NOMO-1 treated with dmso at 0.1 percent for 144 hours (cell line): ENCODE measurements around the gene UBR2.
"Not testable (repeated sequence)": the region's sequence is repeated elsewhere in the genome, so short reads cannot be mapped to it uniquely, and the experiment has no call there.

Experiments
- DNase-seq: peaks from one replicate; lab custom pipeline; 2025; ENCODE audit not compliant: unreplicated experiment; lab: John Stamatoyannopoulos, UW

Gene UBR2

DNA sequence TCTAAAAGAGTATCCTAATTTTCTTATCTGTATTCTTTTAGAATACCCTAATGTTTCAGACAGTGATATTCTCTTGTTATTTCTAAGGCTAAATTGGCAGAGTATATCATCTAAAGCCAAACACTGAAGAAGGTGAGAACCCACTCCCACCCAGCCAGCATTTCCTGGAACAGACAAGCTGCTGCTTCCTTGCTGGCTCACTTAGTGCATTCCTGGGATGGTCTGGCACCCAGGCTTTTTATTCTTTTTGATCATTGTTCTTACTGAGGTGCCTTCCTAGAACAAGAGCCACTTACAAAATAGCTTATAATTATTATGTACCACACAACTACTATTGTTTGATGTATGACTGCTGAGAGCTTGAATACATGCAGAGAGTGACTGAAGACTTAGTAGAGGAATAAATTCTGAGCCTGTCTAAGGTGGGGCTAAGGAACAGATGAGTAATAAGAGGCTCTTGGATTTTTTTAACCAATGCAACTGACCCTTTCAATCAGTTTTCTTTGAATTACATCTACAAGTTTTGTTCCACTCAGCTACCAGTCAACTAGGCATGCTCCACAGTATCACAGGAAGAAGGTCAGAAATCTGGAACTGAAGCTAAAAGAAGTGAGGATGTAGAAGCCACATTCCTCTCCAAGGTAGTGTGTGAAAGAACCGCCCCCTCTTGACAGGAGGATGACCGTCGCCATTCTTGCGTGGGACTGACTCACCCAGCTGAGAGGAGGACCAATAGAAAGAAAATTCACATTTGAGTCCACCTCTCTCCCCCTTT lies 128.5 kb downstream of the UBR2 start:
- DNase-seq: no peak

GRCh38 chr6:42693725-42694323 lies 130.0 kb downstream of the UBR2 start:
- no peak for DNase-seq

- no peak for DNase-seq
These were observed 130.8 kb downstream of the UBR2 start for GRCh38 chr6:42694586-42694985.

DNA sequence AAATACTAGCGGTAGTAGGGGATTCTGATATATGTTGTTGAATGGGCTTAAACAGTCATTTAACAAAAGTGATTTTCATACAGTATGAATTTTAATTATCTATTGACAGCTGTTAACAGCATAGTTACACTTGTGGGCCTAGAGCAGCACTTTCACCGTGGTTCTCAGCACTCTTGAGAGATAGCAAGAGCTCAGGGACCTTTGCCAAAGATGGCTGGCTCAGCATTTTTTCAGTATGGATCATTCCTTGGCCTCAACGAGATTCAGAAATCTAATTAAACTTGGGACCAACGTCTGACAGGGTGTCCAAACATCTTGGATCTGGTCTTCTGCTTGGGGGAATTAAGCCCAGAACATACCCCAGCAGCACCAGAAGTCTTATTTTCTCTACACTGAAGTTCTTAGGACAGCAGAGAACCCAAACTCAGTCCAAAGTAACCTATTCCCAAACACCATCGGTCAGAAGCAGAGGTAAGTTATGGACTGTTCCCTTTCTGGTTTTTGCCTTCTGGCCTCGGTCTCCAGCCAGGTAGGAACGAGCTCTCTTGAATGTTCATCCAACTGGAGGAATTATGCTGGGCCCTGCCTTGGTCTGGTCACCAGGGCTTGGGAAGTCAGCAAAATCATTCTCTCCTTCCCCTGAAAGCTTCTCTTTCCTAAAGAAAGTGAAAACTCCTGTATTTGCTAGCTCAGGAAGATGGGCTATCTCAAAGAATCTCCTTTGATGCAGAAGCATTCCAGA lies 132.9 kb downstream of the UBR2 start:
- DNase-seq: no peak

DNA sequence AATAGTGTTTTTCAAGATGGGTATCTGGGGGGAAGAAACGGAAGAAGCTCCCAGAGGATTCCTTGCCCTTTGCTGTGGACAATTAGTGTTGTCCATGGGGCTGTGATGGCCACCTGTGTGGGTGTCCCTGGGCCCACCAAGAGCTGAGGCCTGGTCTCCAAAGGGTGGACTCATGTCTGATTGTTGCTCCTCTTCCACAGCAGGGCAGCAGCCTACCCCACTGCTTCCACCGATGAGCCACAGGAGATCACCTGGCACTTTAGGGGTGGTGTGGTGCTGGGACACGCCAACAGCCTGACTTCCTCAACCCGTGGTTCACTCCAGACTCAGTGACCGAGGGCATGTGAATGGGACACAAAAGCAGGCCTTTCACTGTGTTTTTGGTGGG lies 133.4 kb downstream of the UBR2 start:
- no peak for DNase-seq

- DNase-seq: no peak
These were observed 134.4 kb downstream of the UBR2 start for GRCh38 chr6:42698217-42698616.

GRCh38 chr6:42702200-42702599 lies 138.4 kb downstream of the UBR2 start:
- no peak for DNase-seq

DNA sequence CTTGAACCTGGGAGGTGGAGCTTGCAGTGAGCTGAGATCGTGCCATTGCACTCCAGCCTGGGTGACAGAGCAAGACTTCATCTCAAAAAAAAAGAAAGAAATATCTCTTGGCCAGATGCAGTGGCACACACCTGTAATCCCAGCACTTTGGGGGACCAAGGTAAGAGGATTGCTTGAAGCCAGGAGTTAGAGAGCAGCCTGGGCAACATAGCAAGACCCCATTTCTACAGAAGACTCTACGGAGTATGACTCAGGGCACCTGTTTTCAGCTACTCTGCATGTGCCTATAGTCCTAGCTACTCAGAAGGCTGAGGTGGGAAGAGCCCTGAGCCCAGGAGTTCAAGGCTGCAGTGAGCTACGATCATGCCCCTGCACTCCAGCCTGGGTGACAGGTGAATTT lies 139.0 kb downstream of the UBR2 start:
- DNase-seq: not testable (repeated sequence)

DNA sequence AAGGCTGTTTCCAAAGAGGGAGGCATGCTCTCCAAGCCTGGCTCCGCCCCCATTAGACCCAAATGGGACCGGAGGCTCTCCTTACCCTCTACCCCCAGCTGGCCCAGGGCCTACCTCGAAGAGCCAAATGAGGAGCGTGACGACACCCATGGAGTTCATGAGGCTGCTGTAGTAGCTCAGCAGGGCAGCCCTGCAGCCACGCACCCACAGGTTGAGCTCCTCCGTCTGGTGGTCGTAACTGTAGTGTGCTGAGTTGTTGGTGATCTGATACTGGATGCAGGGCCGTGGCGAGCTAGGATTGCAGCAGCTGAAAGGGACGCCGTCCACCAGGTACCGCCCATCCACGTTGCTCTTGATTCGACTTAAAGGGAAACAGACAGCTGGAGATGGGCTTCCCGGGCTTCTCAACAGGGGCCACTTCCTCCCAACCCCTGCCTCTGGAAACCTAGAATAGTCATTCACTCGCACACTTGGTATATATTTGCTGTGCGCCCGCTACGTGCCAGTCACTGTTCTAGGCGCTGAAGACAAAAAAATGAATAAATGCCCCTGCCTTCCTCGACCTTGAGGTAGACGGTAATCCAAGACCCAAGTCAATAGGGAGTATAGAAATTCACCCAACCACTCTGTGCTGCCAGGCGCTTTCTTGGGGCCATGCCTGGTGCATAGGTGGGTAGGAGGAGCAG lies 140.6 kb downstream of the UBR2 start:
- DNase-seq: no peak

- DNase-seq: no peak
These were observed 141.1 kb downstream of the UBR2 start for GRCh38 chr6:42704937-42705374.

GRCh38 chr6:42707595-42707994 lies 143.8 kb downstream of the UBR2 start:
- no peak for DNase-seq

DNA sequence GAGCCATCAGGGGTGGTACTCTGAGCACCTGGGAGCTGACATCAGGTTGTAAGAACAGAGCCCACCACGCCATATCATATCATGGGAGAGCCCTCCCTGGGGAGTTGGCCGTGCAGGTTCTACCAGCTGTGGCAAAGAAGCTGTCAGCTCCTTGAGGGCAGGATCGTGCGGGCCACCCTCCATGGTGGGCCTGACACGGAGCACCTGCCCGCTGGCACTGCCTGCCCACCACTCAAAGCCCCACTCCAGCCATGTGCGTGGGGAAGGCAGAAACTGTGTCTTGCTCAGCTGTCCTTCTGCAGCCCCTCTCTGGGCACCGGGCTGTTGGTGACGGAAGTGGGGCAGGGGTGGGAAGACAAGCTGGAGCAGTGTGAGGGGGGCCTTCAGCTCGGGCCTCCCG lies 144.3 kb downstream of the UBR2 start:
- no peak for DNase-seq

GRCh38 chr6:42709871-42710270 lies 146.0 kb downstream of the UBR2 start:
- no peak for DNase-seq

- no peak for DNase-seq
These were observed 146.5 kb downstream of the UBR2 start for GRCh38 chr6:42710316-42710715.

- no peak for DNase-seq
These were observed 148.1 kb downstream of the UBR2 start for GRCh38 chr6:42711930-42712329.

DNA sequence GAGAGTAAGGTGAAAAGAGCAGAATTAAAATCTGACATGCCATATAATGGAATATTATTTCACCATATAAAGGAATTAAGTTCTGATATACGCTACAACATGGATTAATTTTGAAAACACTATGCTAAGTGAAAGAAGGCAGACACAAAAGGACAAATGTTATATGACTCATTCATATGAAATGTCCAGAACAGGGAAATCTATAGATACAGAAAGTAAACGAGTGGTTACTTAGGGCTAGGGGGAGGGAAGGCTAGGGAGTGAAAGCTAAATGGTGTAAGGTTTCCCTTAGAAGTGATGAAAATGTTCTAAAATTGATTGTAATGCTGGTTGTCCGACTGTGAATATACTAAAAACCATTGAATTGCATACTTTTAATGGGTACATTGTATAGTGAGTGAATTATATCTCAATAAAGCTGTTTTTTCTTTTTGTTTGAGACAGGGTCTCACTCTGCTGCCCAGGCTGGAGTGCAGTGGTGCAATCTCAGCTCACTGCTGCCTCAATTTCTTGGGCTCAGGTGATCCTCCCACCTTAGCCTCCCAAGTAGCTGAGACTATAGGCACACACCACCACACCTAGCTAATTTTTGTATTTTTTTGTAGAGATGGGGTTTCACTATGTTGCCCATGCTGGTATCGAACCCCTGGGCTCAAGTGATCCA lies 150.4 kb downstream of the UBR2 start:
- no peak for DNase-seq

DNA sequence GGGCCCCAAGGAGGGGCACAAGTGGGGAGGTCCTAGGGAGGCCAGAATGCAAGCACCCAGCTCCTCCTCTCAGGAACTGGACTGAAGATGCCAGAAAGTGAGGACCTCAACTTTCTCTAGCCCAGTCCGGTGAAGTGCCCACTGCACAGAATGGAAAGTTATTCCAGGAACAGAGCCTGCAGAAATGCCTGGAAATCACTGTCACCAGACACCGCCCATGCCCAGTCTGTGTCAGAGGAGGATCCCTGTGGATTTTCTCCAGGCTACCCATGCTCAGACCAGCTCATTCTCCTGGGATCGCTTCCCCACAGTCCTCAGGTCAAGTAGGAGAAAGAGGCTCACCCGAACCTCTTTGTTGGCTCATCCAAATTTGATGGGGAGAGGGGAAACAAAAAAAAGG lies 152.0 kb downstream of the UBR2 start:
- DNase-seq: no peak

DNA sequence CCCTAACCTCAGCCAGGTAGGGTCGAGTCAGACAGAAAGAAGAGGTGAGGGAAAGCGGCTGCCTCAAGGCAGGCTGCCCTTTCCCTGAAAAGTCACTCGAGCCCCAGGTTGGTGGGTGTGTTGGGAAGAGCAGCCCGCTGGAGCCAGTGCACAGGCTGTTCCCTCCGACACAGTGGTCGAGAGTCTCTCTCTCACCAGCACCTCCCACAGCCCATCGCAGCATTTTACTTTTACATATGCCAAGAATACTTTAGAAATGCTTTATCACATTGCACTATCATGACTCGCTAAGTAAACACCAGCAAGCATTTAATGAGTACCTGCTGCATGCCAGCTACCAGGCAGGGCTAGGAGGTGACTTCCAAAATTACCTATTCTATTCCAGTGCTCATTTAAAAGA lies 156.9 kb downstream of the UBR2 start:
- DNase-seq: no peak

DNA sequence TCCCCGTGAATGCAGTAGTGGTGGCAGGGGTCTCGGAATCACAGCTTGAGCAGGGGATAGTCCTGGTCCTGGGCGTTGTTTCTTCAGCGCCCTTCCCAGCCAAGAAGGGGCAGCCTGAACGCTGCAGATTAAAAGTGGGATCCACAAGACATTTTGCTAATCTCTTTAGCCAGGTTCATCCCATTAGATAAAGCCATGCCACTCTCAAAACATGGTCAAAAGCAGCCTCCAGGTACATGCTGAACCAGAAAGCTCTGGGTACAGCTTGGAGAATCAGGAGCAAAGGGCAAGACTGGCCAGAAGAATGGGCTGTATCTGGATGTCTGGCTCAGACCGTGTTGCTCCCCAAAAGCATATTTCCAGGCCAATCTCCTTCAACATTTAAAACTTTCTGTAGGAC lies 158.7 kb downstream of the UBR2 start, which contains the start of gene PRPH2:
Gene PRPH2 (minus strand): TSS at position 101 of the 400 bp plus-strand sequence. CDS start 263 bp downstream, outside the sequence.
- no peak for DNase-seq

DNA sequence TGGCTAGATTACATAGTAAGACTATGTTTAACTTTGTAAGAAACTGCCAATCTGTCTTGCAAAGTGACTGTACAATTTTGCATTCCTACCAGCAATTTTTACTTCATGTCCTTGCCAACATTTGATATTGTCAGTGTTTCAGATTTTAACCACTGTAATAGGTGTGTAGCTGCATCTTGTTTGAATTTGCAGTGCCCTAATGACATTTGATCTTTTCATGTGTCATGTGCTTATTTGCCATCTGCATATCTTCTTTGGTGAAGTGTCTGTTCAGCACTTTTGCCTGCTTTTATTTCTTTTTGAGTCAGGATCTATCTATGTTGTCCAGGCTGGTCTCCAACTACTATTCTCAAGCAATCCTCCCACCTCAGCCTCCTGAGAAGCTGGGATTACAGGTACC lies 161.0 kb downstream of the UBR2 start:
- no peak for DNase-seq

DNA sequence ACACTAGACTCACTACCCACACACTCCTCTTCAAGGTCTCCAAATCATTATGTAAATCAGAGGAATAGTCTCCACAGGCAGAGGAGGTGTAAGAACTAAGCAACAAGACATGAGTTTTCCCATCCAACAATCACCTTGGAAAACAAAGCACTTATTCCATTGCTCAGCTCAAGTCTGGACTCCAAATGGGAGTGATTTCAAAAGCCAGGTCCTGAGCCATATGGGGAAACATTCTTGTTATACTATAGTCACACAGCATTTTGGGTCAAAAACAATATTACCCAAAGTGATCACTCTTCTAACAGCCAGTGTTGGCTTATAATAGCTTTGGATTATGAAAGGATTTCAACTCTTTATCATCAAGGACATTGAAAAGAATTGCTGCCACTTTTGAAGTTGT lies 162.2 kb downstream of the UBR2 start:
- DNase-seq: no peak
